ENCODE data around the gene CFAP20DC. TPM values are rescaled to one million over a fixed set of nuclear protein-coding genes. Genes with fewer than 3 reads are reported as not detected.
A peak's percentile ranks its signal among the peaks of the same experiment; 100 is the strongest.
"Not testable (repeated sequence)": the region's sequence is repeated elsewhere in the genome, so short reads cannot be mapped to it uniquely, and the experiment has no call there.

CFAP20DC gene
- total RNA-seq, 1 donor from 2014 or later: 8.0 TPM

GRCh38 chr3:58858126-58858525 lies 191.7 kb downstream of the CFAP20DC start:
- Mint-ChIP-seq H3K36me3 (ENCODE audit: insufficient read depth) (peaks cover 2% of the 10 kb centered on the region), H3K27me3 (no peaks in the 10 kb centered on the region), H3K27ac (no peak overlapping the region), H3K4me3 (ENCODE audit: low read depth) (no peak overlapping the region), H3K9me3 (ENCODE audit: low read depth) (no peaks in the 10 kb centered on the region), H3K4me1 (ENCODE audit: low read depth) (peaks cover 9% of the 10 kb centered on the region)
- no peak for DNase-seq (ENCODE audit: low spot score, unreplicated experiment)
- TF ChIP-seq CTCF (IDR thresholded peaks at IDR 0.05; ENCODE audit: unreplicated experiment): no peak

GRCh38 chr3:58857402-58857801 lies 192.4 kb downstream of the CFAP20DC start:
- Mint-ChIP-seq H3K4me1 (ENCODE audit: low read depth) (peaks cover 9% of the 10 kb centered on the region), H3K9me3 (ENCODE audit: low read depth) (no peaks in the 10 kb centered on the region), H3K36me3 (ENCODE audit: insufficient read depth) (no peaks in the 10 kb centered on the region), H3K27me3 (no peaks in the 10 kb centered on the region), H3K4me3 (ENCODE audit: low read depth) (no peak overlapping the region), H3K27ac (no peak overlapping the region)
- no peak for DNase-seq (ENCODE audit: low spot score, unreplicated experiment)
- TF ChIP-seq CTCF (IDR thresholded peaks at IDR 0.05; ENCODE audit: unreplicated experiment): no peak

- Mint-ChIP-seq H3K4me3 (ENCODE audit: low read depth) (no peak overlapping the region), H3K36me3 (ENCODE audit: insufficient read depth) (peaks cover 10% of the 10 kb centered on the region), H3K9me3 (ENCODE audit: low read depth) (peaks cover 5% of the 10 kb centered on the region), H3K27ac (no peak overlapping the region), H3K4me1 (ENCODE audit: low read depth) (no peaks in the 10 kb centered on the region), H3K27me3 (no peaks in the 10 kb centered on the region)
- no peak for DNase-seq (ENCODE audit: low spot score, unreplicated experiment)
- TF ChIP-seq CTCF (IDR thresholded peaks at IDR 0.05; ENCODE audit: unreplicated experiment): no peak
Observed at GRCh38 chr3:58848826-58849225, 201.0 kb downstream of the CFAP20DC start.

GRCh38 chr3:58842050-58842747 lies 207.6 kb downstream of the CFAP20DC start:
- not testable (repeated sequence) for H3K27me3 Mint-ChIP-seq; H3K36me3 Mint-ChIP-seq (ENCODE audit: insufficient read depth); H3K4me1 Mint-ChIP-seq (ENCODE audit: low read depth); H3K9me3 Mint-ChIP-seq (ENCODE audit: low read depth); DNase-seq (ENCODE audit: low spot score, unreplicated experiment)
- peak overlapping the region; percentile 56 for H3K27ac Mint-ChIP-seq
- peak overlapping the region; percentile 66 for H3K4me3 Mint-ChIP-seq (ENCODE audit: low read depth)

GRCh38 chr3:58840949-58841348 lies 208.9 kb downstream of the CFAP20DC start:
- Mint-ChIP-seq H3K4me3 (ENCODE audit: low read depth) (no peak overlapping the region), H3K27me3 (no peaks in the 10 kb centered on the region), H3K9me3 (ENCODE audit: low read depth) (peaks cover 2% of the 10 kb centered on the region), H3K36me3 (ENCODE audit: insufficient read depth) (peaks cover 1% of the 10 kb centered on the region), H3K4me1 (ENCODE audit: low read depth) (peaks cover 4% of the 10 kb centered on the region), H3K27ac (no peak overlapping the region)
- no peak for TF ChIP-seq CTCF (IDR thresholded peaks at IDR 0.05; ENCODE audit: unreplicated experiment)
- no peak for DNase-seq (ENCODE audit: low spot score, unreplicated experiment)

- DNase-seq (ENCODE audit: low spot score, unreplicated experiment): no peak
- H3K4me3 Mint-ChIP-seq (ENCODE audit: low read depth): no peak overlapping the region
- peaks cover 1% of the 10 kb centered on the region for H3K36me3 Mint-ChIP-seq (ENCODE audit: insufficient read depth)
- no peak overlapping the region for H3K27ac Mint-ChIP-seq
- peaks cover 4% of the 10 kb centered on the region for H3K4me1 Mint-ChIP-seq (ENCODE audit: low read depth)
- peaks cover 2% of the 10 kb centered on the region for H3K9me3 Mint-ChIP-seq (ENCODE audit: low read depth)
- no peaks in the 10 kb centered on the region for H3K27me3 Mint-ChIP-seq
- no peak for TF ChIP-seq CTCF (IDR thresholded peaks at IDR 0.05; ENCODE audit: unreplicated experiment)
Observed at GRCh38 chr3:58839964-58840363, 209.9 kb downstream of the CFAP20DC start.

Measured in progenitor cell of endocrine pancreas (in vitro differentiated cells).